ENCODE results near the gene MROH7.

Gene MROH7

DNA sequence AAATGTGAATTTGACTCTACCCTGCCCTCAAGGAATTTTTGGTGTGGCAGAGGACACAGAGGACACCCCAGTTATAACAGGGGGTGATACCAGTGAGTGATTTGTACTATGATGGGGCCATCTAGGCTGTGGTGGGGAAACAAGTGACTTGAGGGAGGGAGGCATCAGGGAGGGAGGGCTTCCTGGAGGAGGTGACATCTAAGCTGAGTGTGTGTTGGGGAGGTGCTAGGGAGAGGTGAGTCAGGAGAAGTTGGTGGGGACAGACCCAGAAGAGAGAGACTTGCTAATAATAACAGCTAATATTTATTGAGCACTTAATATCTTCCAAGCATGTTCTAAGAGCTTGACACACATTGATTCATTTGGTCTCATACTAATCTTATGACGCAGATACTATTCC, 54.2 kb downstream of the MROH7 start:
- H3K4me3 ChIP-seq (ENCODE audit: insufficient read depth, low read depth, low read length, poor library complexity, severe bottlenecking), result no peak overlapping the region
- no peaks in the 10 kb centered on the region for H3K9me3 ChIP-seq (ENCODE audit: control insufficient read depth, low read length)
- DNase-seq, result no peak
- no peaks in the 10 kb centered on the region for H3K4me1 ChIP-seq (ENCODE audit: control insufficient read depth, insufficient read depth, low read length, poor library complexity, severe bottlenecking)
- H3K27me3 ChIP-seq (replicated peaks; ENCODE audit: control insufficient read depth, insufficient read depth, low read length, poor library complexity, severe bottlenecking), result no peaks in the 10 kb centered on the region
- H3K27ac ChIP-seq (ENCODE audit: insufficient read depth, low read length, poor library complexity, severe bottlenecking), result no peak overlapping the region
- no peaks in the 10 kb centered on the region for H3K36me3 ChIP-seq (ENCODE audit: control insufficient read depth, insufficient read depth, low read length)

GRCh38 chr1:54696262-54696661, 54.7 kb downstream of the MROH7 start:
- Histone ChIP-seq H3K36me3 (ENCODE audit: control insufficient read depth, insufficient read depth, low read length) (no peaks in the 10 kb centered on the region), H3K27me3 (replicated peaks; ENCODE audit: control insufficient read depth, insufficient read depth, low read length, poor library complexity, severe bottlenecking) (no peaks in the 10 kb centered on the region), H3K9me3 (ENCODE audit: control insufficient read depth, low read length) (no peaks in the 10 kb centered on the region), H3K27ac (ENCODE audit: insufficient read depth, low read length, poor library complexity, severe bottlenecking) (no peak overlapping the region), H3K4me3 (ENCODE audit: insufficient read depth, low read depth, low read length, poor library complexity, severe bottlenecking) (no peak overlapping the region), H3K4me1 (ENCODE audit: control insufficient read depth, insufficient read depth, low read length, poor library complexity, severe bottlenecking) (no peaks in the 10 kb centered on the region)
- DNase-seq, result no peak

DNA sequence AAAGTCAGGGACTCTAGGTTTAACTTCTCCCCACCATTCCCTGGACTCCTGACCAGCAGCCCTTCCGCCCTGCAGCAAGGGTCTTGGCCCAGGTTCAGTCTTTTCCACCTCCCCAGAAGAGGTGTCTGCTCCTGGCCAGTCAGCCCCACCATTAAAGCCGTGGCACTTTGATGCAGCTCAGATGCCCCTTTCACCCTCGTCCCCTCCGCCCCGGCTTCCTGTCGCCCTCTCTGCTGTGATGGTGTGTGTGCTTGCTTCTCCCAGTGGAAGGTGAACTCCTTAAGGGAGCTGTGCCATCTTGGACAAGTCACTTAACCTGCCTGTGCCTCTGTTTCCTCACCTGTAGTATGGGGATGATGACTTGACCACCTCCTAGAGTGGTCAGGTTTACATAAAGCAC, 56.3 kb downstream of the MROH7 start:
- H3K27me3 ChIP-seq (replicated peaks; ENCODE audit: control insufficient read depth, insufficient read depth, low read length, poor library complexity, severe bottlenecking), result no peaks in the 10 kb centered on the region
- no peak for DNase-seq
- no peak overlapping the region for H3K27ac ChIP-seq (ENCODE audit: insufficient read depth, low read length, poor library complexity, severe bottlenecking)
- H3K4me1 ChIP-seq (ENCODE audit: control insufficient read depth, insufficient read depth, low read length, poor library complexity, severe bottlenecking), result no peaks in the 10 kb centered on the region
- no peak overlapping the region for H3K4me3 ChIP-seq (ENCODE audit: insufficient read depth, low read depth, low read length, poor library complexity, severe bottlenecking)
- no peaks in the 10 kb centered on the region for H3K36me3 ChIP-seq (ENCODE audit: control insufficient read depth, insufficient read depth, low read length)
- no peaks in the 10 kb centered on the region for H3K9me3 ChIP-seq (ENCODE audit: control insufficient read depth, low read length)

DNA sequence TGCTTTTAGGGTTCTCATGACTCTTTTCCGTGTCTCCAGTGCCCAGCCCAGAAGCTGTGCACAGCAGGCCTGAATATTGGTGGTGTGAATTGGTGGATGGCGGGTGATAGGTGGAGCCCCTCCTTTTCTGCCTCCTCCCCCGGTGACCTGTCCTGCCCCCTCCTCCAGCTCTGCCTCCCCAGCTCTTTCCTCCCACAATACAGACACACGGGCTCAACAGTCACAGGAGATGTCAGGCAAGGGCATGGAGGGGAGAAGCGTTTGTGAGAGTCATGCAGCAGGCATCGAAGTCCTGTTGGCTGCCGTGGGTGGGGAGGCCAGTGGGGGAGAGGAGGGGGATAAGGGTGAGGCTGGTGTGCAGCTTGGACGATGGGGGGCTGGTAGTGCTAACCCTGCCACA, 56.8 kb downstream of the MROH7 start:
- Histone ChIP-seq H3K9me3 (ENCODE audit: control insufficient read depth, low read length) (no peaks in the 10 kb centered on the region), H3K4me1 (ENCODE audit: control insufficient read depth, insufficient read depth, low read length, poor library complexity, severe bottlenecking) (no peaks in the 10 kb centered on the region), H3K27me3 (replicated peaks; ENCODE audit: control insufficient read depth, insufficient read depth, low read length, poor library complexity, severe bottlenecking) (no peaks in the 10 kb centered on the region), H3K4me3 (ENCODE audit: insufficient read depth, low read depth, low read length, poor library complexity, severe bottlenecking) (no peak overlapping the region), H3K36me3 (ENCODE audit: control insufficient read depth, insufficient read depth, low read length) (no peaks in the 10 kb centered on the region), H3K27ac (ENCODE audit: insufficient read depth, low read length, poor library complexity, severe bottlenecking) (no peak overlapping the region)
- DNase-seq, result no peak

- Histone ChIP-seq H3K27me3 (replicated peaks; ENCODE audit: control insufficient read depth, insufficient read depth, low read length, poor library complexity, severe bottlenecking) (no peaks in the 10 kb centered on the region), H3K4me3 (ENCODE audit: insufficient read depth, low read depth, low read length, poor library complexity, severe bottlenecking) (no peak overlapping the region), H3K9me3 (ENCODE audit: control insufficient read depth, low read length) (no peaks in the 10 kb centered on the region), H3K4me1 (ENCODE audit: control insufficient read depth, insufficient read depth, low read length, poor library complexity, severe bottlenecking) (no peaks in the 10 kb centered on the region), H3K27ac (ENCODE audit: insufficient read depth, low read length, poor library complexity, severe bottlenecking) (no peak overlapping the region), H3K36me3 (ENCODE audit: control insufficient read depth, insufficient read depth, low read length) (no peaks in the 10 kb centered on the region)
- DNase-seq, result no peak
These were observed 58.4 kb downstream of the MROH7 start for GRCh38 chr1:54699936-54700525.

DNA sequence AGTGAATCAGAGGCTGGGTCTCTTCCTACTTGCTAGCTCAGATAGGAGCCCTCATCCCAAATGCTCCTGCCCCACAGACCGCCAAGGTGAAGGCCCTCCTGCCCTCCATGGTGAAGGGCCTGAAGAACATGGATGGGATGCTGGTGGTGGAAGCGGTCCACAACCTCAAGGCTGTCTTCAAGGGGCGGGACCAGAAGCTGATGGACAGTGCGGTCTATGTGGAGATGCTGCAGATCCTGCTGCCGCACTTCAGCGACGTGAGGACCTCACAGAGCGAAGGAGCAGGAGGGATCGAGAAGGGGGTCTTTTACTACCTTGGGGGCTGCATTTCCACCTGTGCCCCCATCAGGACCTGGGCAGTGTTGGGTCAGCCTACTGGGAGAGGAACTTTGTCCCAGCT, 59.5 kb downstream of the MROH7 start:
- no peaks in the 10 kb centered on the region for H3K4me1 ChIP-seq (ENCODE audit: control insufficient read depth, insufficient read depth, low read length, poor library complexity, severe bottlenecking)
- H3K27me3 ChIP-seq (replicated peaks; ENCODE audit: control insufficient read depth, insufficient read depth, low read length, poor library complexity, severe bottlenecking), result no peaks in the 10 kb centered on the region
- no peak overlapping the region for H3K27ac ChIP-seq (ENCODE audit: insufficient read depth, low read length, poor library complexity, severe bottlenecking)
- no peaks in the 10 kb centered on the region for H3K9me3 ChIP-seq (ENCODE audit: control insufficient read depth, low read length)
- no peak overlapping the region for H3K4me3 ChIP-seq (ENCODE audit: insufficient read depth, low read depth, low read length, poor library complexity, severe bottlenecking)
- H3K36me3 ChIP-seq (ENCODE audit: control insufficient read depth, insufficient read depth, low read length), result no peaks in the 10 kb centered on the region
- no peak for DNase-seq

GRCh38 chr1:54701996-54702395, 60.4 kb downstream of the MROH7 start:
- Histone ChIP-seq H3K9me3 (ENCODE audit: control insufficient read depth, low read length) (no peaks in the 10 kb centered on the region), H3K36me3 (ENCODE audit: control insufficient read depth, insufficient read depth, low read length) (no peaks in the 10 kb centered on the region), H3K4me1 (ENCODE audit: control insufficient read depth, insufficient read depth, low read length, poor library complexity, severe bottlenecking) (no peaks in the 10 kb centered on the region), H3K27me3 (replicated peaks; ENCODE audit: control insufficient read depth, insufficient read depth, low read length, poor library complexity, severe bottlenecking) (no peaks in the 10 kb centered on the region), H3K4me3 (ENCODE audit: insufficient read depth, low read depth, low read length, poor library complexity, severe bottlenecking) (no peak overlapping the region), H3K27ac (ENCODE audit: insufficient read depth, low read length, poor library complexity, severe bottlenecking) (no peak overlapping the region)
- DNase-seq, result no peak

DNA sequence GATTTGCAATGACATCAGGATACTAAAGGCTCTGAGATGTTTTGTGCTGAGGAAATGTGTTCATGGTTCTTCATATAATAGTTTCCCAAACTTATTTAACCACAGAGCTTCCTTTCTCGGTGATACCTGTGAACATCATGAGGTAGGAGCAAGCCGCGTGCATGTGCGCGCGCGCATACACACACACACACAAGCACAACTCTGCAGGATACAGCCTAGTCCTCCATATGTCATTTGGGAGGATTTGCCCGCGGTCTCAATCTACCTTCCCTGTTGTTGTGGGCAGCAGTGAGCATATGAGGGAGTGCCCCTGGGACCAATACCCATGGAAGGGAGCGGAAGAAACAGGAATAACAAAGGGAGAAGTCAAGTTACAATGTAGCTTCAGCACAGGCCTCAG, 61.9 kb downstream of the MROH7 start:
- H3K4me1 ChIP-seq (ENCODE audit: control insufficient read depth, insufficient read depth, low read length, poor library complexity, severe bottlenecking), result no peaks in the 10 kb centered on the region
- no peak for DNase-seq
- H3K27me3 ChIP-seq (replicated peaks; ENCODE audit: control insufficient read depth, insufficient read depth, low read length, poor library complexity, severe bottlenecking), result peaks cover 2% of the 10 kb centered on the region
- no peaks in the 10 kb centered on the region for H3K9me3 ChIP-seq (ENCODE audit: control insufficient read depth, low read length)
- H3K27ac ChIP-seq (ENCODE audit: insufficient read depth, low read length, poor library complexity, severe bottlenecking), result no peak overlapping the region
- H3K36me3 ChIP-seq (ENCODE audit: control insufficient read depth, insufficient read depth, low read length), result no peaks in the 10 kb centered on the region
- no peak overlapping the region for H3K4me3 ChIP-seq (ENCODE audit: insufficient read depth, low read depth, low read length, poor library complexity, severe bottlenecking)

DNA sequence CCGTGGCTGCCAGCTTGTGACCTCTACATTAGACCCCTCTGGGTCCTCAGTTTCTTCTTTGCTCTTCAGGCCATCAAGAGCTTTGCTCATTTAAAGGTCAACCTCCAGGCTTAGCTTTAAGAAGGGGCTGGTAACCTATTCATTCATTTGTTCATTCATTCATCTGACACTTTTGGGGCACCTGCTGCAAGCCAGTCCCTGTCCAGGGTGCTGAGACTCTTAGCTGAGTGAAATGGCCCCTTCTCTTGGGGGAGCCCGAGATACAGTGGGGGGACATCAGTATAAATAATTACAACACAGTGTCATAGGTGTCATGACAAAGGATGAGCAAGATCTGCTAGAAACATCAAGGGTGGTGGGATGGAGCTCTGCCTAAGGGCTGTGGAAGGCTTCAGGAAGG, 63.6 kb downstream of the MROH7 start:
- Histone ChIP-seq H3K27me3 (replicated peaks; ENCODE audit: control insufficient read depth, insufficient read depth, low read length, poor library complexity, severe bottlenecking) (peaks cover 4% of the 10 kb centered on the region), H3K36me3 (ENCODE audit: control insufficient read depth, insufficient read depth, low read length) (no peaks in the 10 kb centered on the region), H3K4me3 (ENCODE audit: insufficient read depth, low read depth, low read length, poor library complexity, severe bottlenecking) (no peak overlapping the region), H3K9me3 (ENCODE audit: control insufficient read depth, low read length) (no peaks in the 10 kb centered on the region), H3K27ac (ENCODE audit: insufficient read depth, low read length, poor library complexity, severe bottlenecking) (no peak overlapping the region), H3K4me1 (ENCODE audit: control insufficient read depth, insufficient read depth, low read length, poor library complexity, severe bottlenecking) (no peaks in the 10 kb centered on the region)
- DNase-seq, result no peak

- H3K4me1 ChIP-seq (ENCODE audit: control insufficient read depth, insufficient read depth, low read length, poor library complexity, severe bottlenecking), result no peaks in the 10 kb centered on the region
- H3K36me3 ChIP-seq (ENCODE audit: control insufficient read depth, insufficient read depth, low read length), result no peaks in the 10 kb centered on the region
- H3K27me3 ChIP-seq (replicated peaks; ENCODE audit: control insufficient read depth, insufficient read depth, low read length, poor library complexity, severe bottlenecking), result peaks cover 4% of the 10 kb centered on the region
- no peak overlapping the region for H3K27ac ChIP-seq (ENCODE audit: insufficient read depth, low read length, poor library complexity, severe bottlenecking)
- no peak overlapping the region for H3K4me3 ChIP-seq (ENCODE audit: insufficient read depth, low read depth, low read length, poor library complexity, severe bottlenecking)
- H3K9me3 ChIP-seq (ENCODE audit: control insufficient read depth, low read length), result no peaks in the 10 kb centered on the region
- DNase-seq, result no peak
These were observed 64.8 kb downstream of the MROH7 start for GRCh38 chr1:54706419-54706818.

- no peaks in the 10 kb centered on the region for H3K36me3 ChIP-seq (ENCODE audit: control insufficient read depth, insufficient read depth, low read length)
- no peak for DNase-seq
- H3K4me1 ChIP-seq (ENCODE audit: control insufficient read depth, insufficient read depth, low read length, poor library complexity, severe bottlenecking), result no peaks in the 10 kb centered on the region
- H3K9me3 ChIP-seq (ENCODE audit: control insufficient read depth, low read length), result no peaks in the 10 kb centered on the region
- H3K27me3 ChIP-seq (replicated peaks; ENCODE audit: control insufficient read depth, insufficient read depth, low read length, poor library complexity, severe bottlenecking), result peaks cover 4% of the 10 kb centered on the region
- no peak overlapping the region for H3K27ac ChIP-seq (ENCODE audit: insufficient read depth, low read length, poor library complexity, severe bottlenecking)
- H3K4me3 ChIP-seq (ENCODE audit: insufficient read depth, low read depth, low read length, poor library complexity, severe bottlenecking), result no peak overlapping the region
These were observed 66.8 kb downstream of the MROH7 start for GRCh38 chr1:54708385-54708784.

All from effector memory CD4-positive, alpha-beta T cell (primary cell).